GM19395 (cell line): ENCODE measurements around the gene KAZN.

ENCODE experiments used
- ATAC-seq: cut with Tn5 transposase; IDR thresholded peaks from one replicate; pipeline ENCODE4 v1.9.1; 2021; ENCODE audit warnings: mild to moderate bottlenecking, moderate library complexity; ENCODE audit not compliant: unreplicated experiment

KAZN gene

DNA sequence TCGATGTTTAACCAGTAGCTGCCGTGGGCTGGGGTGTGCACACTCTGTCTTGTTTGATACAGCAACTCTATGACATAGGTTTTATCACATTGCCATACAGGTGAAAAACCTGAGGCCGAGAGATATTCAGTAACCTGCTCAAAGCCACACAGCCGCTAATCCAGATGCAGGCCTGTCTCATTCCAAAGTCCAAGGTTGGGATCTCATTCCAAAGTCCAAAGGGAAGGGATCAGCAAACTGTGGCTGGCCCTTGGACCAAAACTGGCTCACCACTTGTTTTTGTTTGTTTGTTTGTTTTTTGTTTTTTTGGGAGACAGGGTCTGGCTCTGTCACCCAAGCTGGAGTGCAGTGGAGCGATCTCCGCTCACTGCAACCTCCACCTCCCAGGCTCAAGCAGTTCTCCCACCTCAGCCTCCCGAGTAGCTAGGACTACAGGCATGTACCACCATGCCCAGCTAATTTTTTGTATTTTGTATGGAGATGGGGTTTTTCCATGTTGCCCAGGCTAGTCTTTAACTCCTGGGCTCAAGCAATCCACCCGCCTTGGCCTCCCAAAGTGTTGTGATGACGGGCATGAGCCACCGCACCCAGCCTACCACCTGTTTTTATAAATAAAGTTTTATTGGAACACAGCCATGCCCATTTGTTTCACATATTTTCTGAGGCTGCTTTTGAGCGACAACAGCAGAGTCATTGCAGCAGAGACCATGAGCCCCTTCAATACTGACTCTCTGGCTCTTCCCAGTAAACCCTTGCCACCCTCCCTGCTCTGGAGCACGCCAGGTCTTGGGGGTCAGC lies 391.6 kb downstream of the KAZN start:
- ATAC-seq: no peak

DNA sequence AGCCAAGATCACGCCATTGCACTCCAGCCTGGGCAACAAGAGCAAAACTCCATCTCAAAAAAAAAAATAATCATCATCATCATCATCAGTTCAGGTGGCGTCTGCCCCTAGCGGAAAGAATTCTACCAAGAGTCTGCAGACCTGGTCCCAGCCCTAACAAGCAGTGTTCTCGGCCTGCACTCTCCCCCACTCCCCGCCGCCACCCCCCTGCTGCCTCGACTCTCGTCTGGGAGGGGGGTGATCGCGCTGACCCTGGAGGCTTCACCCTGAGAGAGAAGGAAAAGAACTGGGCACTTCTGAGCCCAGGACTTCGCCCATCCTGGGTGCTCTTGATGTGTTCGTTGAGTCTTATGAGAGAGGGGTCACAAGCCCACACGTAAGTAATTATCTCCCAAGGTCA lies 394.9 kb downstream of the KAZN start:
- ATAC-seq: no peak

- no peak for ATAC-seq
Observed at GRCh38 chr1:14994148-14994547, 395.7 kb downstream of the KAZN start.

DNA sequence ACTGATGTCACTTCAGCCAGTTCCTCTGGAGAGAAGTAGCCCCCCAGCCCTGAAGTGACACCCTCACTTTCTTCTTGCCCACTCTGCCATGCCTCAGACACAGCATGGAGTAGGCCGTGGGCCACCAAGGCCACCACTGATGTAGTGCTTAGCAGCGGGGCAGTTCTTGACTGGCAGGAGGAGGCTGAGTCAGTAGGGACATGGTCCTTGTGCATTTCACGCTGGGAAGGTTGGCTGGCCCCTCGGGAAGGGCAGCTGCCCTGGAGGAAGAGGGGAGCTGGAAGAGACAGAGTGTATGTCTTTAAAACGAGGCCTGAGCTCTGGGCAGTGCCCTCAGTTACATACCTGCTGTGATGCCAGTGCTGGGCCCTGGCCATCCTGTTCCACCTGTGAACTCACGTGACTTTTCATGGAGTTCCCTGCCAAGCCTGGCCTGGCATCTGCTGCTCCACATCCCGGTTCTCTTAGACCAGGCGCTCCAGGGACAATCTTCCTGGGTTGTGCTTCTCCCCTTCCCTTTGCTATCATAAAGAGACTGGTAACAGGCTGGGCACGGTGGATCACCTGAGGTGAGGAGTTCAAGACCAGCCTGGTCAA lies 396.5 kb downstream of the KAZN start:
- ATAC-seq: no peak

DNA sequence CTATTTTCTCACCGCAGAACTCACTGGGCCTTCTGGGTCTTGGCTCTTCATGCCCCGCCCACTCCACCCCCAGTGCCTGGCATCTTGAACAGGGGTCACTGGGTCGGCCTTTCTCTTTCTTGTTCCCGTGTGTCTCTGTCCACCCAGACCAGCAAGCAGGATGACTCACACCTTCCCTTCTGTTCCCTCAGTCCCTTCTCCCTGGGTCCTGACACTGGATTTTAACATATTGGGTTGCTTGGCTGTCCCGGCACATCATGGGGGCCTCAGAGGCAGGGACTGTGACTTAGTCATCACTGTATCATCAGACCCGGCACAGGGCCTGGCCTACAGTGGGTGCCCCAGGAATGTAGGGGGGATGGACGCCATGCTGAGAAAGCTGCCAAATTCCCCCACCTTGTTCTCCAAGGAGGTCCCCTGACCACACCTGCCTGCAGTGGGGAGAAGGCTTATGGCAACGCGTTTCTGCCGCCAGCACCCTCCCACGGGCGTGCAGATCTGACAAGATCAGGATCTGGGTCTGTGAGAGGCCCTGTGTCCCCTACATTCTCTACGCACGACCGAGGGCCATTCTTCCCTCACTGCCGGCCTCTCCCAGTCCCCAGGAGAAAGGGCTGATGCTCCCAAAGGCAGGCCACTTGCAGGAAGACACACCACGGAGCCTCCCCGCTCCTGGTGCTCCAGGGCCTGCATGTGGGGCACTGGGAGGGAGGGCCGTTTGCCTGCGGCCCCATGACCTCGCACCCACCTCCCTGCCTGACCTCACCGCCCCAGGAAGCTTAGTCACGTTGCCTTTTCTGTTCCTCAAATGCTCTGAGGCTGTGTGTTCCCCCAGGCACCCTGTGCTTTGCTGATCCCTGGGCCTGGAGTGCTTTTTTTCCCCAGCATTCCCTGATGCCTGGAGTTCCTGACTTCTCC lies 397.9 kb downstream of the KAZN start:
- no peak for ATAC-seq

DNA sequence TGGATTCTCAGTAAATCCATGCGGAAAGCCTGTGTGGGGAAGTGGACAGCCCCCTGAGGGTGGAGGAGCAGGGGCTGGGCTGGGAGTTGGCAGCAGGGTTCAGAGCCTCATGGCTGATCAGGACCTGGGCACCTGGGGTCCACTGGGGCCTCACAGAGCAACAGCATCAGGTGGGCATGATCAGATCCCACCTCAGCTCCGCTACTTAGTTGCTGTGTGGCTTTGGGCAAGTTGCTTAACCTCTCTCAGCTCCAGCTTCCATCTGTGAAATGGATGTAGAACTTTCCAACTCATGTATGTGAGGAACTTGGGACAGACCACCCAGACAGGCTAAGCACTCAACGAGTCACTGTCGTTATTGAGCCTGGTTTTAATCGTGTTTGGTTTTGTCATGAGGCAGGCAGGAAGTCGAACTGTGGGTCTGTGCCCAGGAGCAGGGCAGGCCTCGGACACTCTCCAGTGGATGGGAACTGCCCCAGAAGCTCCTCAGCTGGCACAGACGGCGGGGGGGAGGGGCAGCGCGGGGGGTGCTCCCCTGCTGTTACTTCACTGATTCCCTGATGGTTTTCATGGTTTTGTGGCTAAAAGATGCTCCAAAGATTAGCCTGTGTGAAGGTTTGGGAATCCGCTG lies 399.3 kb downstream of the KAZN start:
- ATAC-seq: no peak

- ATAC-seq: no peak
Observed at GRCh38 chr1:14999441-14999840, 401.0 kb downstream of the KAZN start.

GRCh38 chr1:15000030-15000429 lies 401.5 kb downstream of the KAZN start:
- ATAC-seq: no peak

DNA sequence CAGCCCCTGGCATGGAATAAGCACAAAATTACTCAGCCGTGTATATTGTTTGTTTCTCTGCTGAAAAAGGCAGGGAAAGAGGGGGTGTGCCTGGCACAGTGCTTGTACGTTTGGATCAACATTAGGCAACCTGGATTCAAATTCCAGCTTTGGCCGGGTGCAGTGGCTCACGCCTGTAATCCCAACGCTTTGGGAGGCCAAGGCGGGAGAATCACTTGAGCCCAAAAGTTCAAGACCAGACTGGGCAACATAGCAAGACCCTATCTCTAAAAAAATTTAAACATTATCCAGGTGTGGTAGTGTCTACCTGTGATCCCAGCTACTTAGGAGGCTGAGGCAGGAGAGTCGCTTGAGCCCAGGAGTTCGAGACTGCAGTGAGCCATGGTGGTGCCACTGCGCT lies 402.2 kb downstream of the KAZN start:
- ATAC-seq: no peak

DNA sequence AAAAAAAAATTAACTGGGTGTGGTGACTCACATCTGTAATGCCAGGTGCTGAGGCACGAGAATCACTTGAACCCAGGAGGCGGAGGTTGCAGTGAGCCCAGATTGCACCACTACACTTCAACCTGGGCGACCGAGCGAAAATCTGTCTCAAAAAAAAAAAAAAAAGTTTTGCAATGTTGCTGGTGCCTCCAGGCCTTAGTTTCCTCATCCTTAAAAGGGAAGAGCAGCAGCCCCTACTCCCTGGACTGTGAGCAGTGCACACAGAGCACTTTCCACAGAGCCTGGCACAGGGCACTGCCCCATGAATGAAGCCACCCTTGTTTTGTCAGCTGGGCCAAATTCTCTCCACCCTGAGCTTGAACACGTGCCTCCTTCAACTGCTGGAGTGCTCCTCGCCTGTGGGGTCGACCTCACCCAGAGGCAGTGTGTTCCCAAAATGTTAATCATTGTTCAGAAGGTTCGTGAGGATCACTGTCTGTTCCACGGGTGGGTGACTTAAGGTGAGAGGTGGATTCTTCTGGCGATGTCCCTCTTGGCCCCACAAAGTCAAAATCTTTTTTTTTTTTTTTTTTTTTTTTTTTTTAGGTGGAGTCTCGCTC lies 402.9 kb downstream of the KAZN start:
- no peak for ATAC-seq

- ATAC-seq: no peak
Observed at GRCh38 chr1:15002325-15002724, 403.8 kb downstream of the KAZN start.

DNA sequence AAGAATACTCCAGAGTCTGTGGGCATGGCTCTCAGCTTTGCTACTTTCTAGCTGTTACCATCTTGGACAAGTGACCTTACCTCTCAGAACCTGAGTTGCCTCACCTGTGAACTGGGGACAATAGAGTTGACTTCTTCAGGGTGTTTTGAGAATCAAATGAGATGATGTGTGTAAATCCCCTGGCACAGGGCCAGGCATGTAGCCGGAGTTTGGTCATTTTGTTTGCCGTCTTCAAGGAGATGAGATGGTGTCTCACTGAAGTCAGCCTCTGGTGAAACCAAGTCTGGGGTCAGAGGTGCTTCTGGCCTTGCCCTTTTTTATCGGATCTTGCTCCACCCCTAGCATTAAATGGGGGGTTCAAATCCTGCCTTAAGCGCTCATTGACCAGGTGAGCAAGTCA lies 405.9 kb downstream of the KAZN start:
- ATAC-seq: no peak

- ATAC-seq: no peak
Observed at GRCh38 chr1:15005116-15005515, 406.6 kb downstream of the KAZN start.

GRCh38 chr1:15007368-15007767 lies 408.9 kb downstream of the KAZN start:
- ATAC-seq: no peak

DNA sequence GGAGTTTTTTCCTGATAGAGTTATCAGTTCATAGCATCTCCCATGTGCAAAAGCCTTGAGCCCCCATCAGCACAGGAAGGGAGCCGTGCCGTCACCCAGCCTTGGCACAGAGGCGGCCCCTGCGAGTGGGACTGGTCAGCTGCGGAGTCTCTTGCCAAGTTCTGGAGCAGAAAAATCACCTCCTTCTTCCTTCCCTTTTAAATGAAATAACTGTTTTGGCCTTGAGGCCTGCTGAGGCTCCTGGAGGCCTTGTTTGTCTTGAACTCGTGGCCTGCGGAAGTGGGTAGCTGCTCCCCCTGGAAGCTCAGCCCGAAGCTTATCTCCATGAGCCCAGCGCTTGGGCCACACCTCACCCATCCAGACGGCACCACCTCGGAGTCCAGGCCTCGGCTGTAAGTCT lies 409.4 kb downstream of the KAZN start:
- no peak for ATAC-seq

DNA sequence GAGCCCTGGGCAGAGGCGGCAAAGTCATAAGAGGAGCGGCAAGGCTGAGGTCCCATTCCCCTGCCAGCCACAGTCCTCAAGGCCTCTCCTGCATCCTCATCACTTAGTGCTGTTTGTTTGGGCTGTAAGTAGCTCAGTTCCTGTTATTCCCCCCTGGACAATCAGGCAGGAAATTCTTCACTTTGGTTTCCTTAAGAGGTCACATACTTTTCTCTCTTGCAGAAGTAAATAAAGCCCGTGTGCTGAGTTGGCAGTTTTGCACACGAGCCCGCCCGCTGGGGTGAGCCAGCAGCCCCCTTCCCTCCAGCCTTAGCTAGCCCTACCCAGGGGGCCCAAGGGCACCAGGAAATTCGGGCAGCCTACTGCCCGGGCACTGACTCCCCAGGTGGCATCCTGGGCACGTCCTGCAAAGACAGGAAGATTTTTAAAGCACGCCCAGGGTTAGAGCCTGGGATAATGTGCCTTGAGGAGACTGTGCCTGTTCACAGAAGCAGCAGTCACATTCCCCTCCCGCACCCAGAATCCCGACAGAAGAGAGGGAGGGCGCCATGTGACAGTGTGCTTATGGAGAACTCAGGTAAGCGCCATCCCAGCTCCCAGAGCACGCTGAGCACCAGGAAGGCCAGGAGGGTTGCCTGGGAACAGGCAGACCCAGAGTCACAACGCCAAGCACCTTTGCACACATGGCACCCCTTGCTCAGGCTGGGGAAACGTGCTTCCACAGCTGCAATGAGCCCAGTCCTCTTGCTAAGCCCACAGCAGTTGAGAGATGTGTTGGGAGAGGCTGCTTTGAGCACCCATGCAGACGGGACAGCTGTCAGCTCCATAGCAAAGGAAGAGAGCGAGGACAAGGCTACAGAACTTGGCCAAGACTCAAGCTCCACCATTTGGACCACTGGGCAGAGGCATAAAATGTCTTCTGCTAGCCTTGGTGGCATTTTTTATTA lies 410.6 kb downstream of the KAZN start:
- ATAC-seq: no peak

- ATAC-seq: no peak
Observed at GRCh38 chr1:15011160-15011559, 412.7 kb downstream of the KAZN start.

DNA sequence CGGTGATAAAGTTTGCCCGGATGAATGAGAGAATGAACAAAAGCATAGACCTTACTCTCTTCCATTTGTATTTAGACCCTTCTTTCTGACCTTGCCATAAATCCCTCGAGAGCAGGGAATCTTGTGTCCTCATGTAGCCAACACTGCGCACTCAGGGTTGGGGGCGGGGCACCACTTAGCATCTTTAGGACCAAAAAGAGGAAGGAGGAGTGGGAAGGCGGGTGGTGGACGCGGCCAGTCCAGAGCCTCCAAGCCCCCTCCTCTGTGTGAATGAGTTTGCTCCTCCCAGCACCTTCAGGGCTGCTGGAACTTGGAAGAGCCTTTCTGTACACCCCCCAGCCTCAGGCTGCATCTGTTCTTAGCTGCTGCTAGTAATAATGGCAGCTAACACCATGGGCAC lies 413.2 kb downstream of the KAZN start:
- ATAC-seq: no peak

GRCh38 chr1:15012822-15013221 lies 414.3 kb downstream of the KAZN start:
- no peak for ATAC-seq

- ATAC-seq: no peak
Observed at GRCh38 chr1:15013767-15014166, 415.3 kb downstream of the KAZN start.
